ENCODE data around the gene NTSR1. TPM values are rescaled to one million over a fixed set of nuclear protein-coding genes. Genes with fewer than 3 reads are reported as not detected.
"Not testable (repeated sequence)": the region's sequence is repeated elsewhere in the genome, so short reads cannot be mapped to it uniquely, and the experiment has no call there.

Gene NTSR1
- total and polyA plus RNA-seq, 2 experiments from 2014 or later, result not detected

DNA sequence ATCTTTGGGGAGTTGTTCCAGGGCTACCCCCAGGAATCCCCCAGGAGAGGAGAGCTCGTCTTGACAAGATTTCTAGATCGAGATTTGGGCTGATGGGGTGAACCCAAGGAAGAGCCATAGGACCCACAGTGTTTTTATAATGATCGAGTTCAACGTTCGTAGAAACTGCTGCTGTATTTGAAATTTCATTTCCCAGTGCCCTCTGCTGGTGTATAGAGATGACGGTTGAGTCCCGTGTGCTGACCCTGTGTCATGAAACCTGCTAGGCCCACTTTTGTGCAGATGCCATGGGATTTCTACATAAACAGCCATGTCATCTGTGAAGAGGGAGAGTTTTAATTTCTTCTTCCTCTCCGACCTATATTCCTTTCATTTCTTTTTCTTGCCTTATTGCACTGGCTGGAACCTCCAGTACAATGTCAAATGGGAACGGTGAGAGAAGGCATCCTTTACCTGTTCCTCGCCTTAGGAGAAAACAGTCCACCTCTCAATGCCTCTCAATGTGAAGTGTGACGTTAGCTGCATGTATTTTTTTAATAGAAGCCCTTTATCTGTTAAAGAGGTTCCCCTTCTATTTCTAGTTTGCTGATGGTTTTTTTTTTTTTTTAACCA, 28.6 kb upstream of the NTSR1 start:
- no peak overlapping the region for H3K4me2 ChIP-seq (ENCODE audit: unreplicated experiment)
- H3K27me3 ChIP-seq (replicated peaks; ENCODE audit: insufficient read depth), result peaks cover 15% of the 10 kb centered on the region
- H3K9ac ChIP-seq, result no peak overlapping the region
- H3K4me3 ChIP-seq, result no peak overlapping the region
- no peaks in the 10 kb centered on the region for H3K79me2 ChIP-seq (ENCODE audit: insufficient read depth)
- peaks cover 6% of the 10 kb centered on the region; the same call in 1 of the 2 replicates for H3K4me1 ChIP-seq (ENCODE audit: insufficient read depth)
- H4K20me1 ChIP-seq (ENCODE audit: insufficient read depth), result no peaks in the 10 kb centered on the region
- in situ Hi-C loops (cut with MboI), result loop anchor here (10.0 kb wide), 1 partner anchor 105 kb away; no protein-coding TSS in a partner anchor
- H3K9me2 ChIP-seq (ENCODE audit: insufficient read depth), result no peaks in the 10 kb centered on the region
- H3F3A ChIP-seq (ENCODE audit: insufficient read depth), result no peaks in the 10 kb centered on the region
- no peak for TF ChIP-seq EZH2phosphoT487 (IDR thresholded peaks at IDR 0.05; ENCODE audit: insufficient read depth, low read depth)
- no peak for TF ChIP-seq EZH2 (IDR thresholded peaks at IDR 0.05; ENCODE audit: insufficient read depth, poor library complexity, severe bottlenecking)
- no peak overlapping the region for H2AFZ ChIP-seq
- no peak for DNase-seq
- H3K9me3 ChIP-seq (ENCODE audit: low read depth), result no peaks in the 10 kb centered on the region
- no peaks in the 10 kb centered on the region for H3K36me3 ChIP-seq (ENCODE audit: low read depth)
- 86 to 90% methylated on average over 11 of the region's 11 CpGs for WGBS, 2 experiments (ENCODE audit: low coverage in 1 of 2, low lambda C conversion rate in 2 of 2, missing lambda C conversion rate in 2 of 2)
- H3K27ac ChIP-seq, result no peak overlapping the region

DNA sequence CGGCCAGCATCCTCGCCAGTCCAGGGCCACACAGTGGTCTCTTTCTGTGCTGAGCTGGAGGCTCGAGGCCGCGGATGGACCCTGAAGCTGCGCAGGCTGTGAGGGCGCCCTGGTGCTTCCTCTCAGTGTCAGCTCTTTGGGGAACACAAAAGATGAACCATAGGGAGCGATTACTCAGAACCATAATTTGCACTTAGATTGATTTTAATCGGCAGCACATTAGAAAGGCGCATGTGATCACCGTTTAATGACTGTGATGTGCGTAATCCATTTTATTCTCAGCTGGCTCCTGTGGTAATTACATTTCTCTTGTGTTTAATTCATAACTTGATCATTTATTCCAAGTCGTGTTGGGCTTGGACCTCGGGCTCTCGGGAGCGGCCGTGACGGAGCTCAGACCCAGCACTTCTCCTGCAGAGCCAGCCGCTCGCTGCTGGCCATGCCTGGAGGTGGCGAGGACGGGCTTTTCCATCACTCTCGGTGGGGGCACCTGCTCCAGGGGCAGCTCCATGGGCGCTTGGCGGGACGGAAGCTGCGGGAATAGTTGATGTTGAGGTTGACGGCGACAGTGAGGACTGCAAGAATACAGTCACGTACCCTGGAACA, 25.6 kb upstream of the NTSR1 start:
- H3K4me2 ChIP-seq (ENCODE audit: unreplicated experiment), result no peak overlapping the region
- no peak overlapping the region for H3K4me3 ChIP-seq
- in situ Hi-C loops (cut with MboI), result no loop called here
- H2AFZ ChIP-seq, result no peak overlapping the region
- WGBS, 2 experiments (ENCODE audit: low coverage in 1 of 2, low lambda C conversion rate in 2 of 2, missing lambda C conversion rate in 2 of 2), result 78 to 82% methylated on average over 30 of the region's 30 CpGs
- no peaks in the 10 kb centered on the region for H3K79me2 ChIP-seq (ENCODE audit: insufficient read depth)
- no peaks in the 10 kb centered on the region for H3K4me1 ChIP-seq (ENCODE audit: insufficient read depth)
- H3K9me3 ChIP-seq (ENCODE audit: low read depth), result no peaks in the 10 kb centered on the region
- H4K20me1 ChIP-seq (ENCODE audit: insufficient read depth), result no peaks in the 10 kb centered on the region
- no peaks in the 10 kb centered on the region for H3F3A ChIP-seq (ENCODE audit: insufficient read depth)
- no peak overlapping the region for H3K27ac ChIP-seq
- H3K9me2 ChIP-seq (ENCODE audit: insufficient read depth), result no peaks in the 10 kb centered on the region
- no peak for TF ChIP-seq EZH2 (IDR thresholded peaks at IDR 0.05; ENCODE audit: insufficient read depth, poor library complexity, severe bottlenecking)
- no peak for TF ChIP-seq EZH2phosphoT487 (IDR thresholded peaks at IDR 0.05; ENCODE audit: insufficient read depth, low read depth)
- peaks cover 28% of the 10 kb centered on the region for H3K27me3 ChIP-seq (replicated peaks; ENCODE audit: insufficient read depth)
- DNase-seq, result no peak
- no peaks in the 10 kb centered on the region for H3K36me3 ChIP-seq (ENCODE audit: low read depth)
- no peak overlapping the region for H3K9ac ChIP-seq

DNA sequence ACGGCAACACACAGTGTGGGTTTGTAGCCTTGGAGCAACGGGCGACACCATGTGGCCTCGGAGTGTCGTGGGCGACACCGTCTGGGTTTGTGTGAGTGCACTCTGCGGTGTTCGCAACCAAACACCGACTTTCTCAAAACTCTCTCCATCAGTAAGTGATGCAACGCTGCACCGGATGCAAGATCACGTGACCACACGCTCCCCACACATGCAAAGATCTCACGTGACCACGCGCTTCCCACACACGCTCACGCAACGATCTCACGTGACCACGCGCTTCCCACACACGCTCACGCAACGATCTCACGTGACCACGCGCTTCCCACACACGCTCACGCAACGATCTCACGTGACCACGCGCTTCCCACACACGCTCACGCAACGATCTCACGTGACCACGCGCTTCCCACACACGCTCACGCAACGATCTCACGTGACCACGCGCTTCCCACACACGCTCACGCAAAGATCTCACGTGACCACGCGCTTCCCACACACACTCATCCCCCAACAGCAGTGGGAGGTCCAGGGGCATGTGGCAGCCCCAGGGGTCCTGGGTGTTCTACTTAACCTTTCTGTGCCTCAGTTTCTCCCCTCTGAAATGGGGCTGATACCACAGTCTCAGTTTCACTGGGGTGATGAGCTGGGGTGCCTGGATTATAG, 24.8 kb upstream of the NTSR1 start:
- H3K4me3 ChIP-seq; H4K20me1 ChIP-seq (ENCODE audit: insufficient read depth); H3K4me2 ChIP-seq (ENCODE audit: unreplicated experiment); H3K36me3 ChIP-seq (ENCODE audit: low read depth); H3F3A ChIP-seq (ENCODE audit: insufficient read depth); DNase-seq; H3K27ac ChIP-seq; H2AFZ ChIP-seq; H3K9me2 ChIP-seq (ENCODE audit: insufficient read depth); in situ Hi-C loops (cut with MboI); H3K79me2 ChIP-seq (ENCODE audit: insufficient read depth); H3K9ac ChIP-seq; H3K4me1 ChIP-seq (ENCODE audit: insufficient read depth); H3K9me3 ChIP-seq (ENCODE audit: low read depth): not testable (repeated sequence)
- 87 to 89% methylated on average over 27 to 49 of the region's 52 CpGs for WGBS, 2 experiments (ENCODE audit: low coverage in 1 of 2, low lambda C conversion rate in 2 of 2, missing lambda C conversion rate in 2 of 2)
- peaks cover 28% of the 10 kb centered on the region for H3K27me3 ChIP-seq (replicated peaks; ENCODE audit: insufficient read depth)

DNA sequence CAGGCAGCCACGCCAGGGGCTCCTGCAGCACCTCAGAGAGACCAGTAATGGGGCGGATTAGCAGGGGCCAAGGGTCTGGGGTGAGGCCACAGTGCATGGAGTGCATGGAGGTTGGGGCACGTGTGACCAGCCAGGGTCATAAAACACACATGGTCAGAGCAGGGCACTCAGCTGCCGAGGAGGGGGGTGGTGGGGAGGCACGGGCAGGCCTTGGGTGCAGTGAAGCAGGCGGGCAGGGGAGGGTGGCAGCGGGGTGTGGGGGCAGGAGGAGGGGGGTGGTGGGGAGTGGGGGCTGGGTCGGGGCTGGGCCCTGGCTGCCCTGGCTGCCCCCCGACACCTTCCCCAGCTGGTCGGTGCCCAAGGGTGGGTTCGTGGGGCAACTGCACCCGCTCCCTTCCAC, 23.7 kb upstream of the NTSR1 start:
- no peaks in the 10 kb centered on the region for H3K79me2 ChIP-seq (ENCODE audit: insufficient read depth)
- no peaks in the 10 kb centered on the region for H3K9me3 ChIP-seq (ENCODE audit: low read depth)
- TF ChIP-seq EZH2 (IDR thresholded peaks at IDR 0.05; ENCODE audit: insufficient read depth, poor library complexity, severe bottlenecking) (no peak), EZH2phosphoT487 (IDR thresholded peaks at IDR 0.05; ENCODE audit: insufficient read depth, low read depth) (no peak)
- no peaks in the 10 kb centered on the region for H3K9me2 ChIP-seq (ENCODE audit: insufficient read depth)
- no peak overlapping the region for H3K9ac ChIP-seq
- no peak for DNase-seq
- H3K4me1 ChIP-seq (ENCODE audit: insufficient read depth), result no peaks in the 10 kb centered on the region
- H2AFZ ChIP-seq, result no peak overlapping the region
- 10 to 42% methylated on average over 6 to 12 of the region's 12 CpGs for WGBS, 2 experiments (ENCODE audit: low coverage in 1 of 2, low lambda C conversion rate in 2 of 2, missing lambda C conversion rate in 2 of 2)
- H3K36me3 ChIP-seq (ENCODE audit: low read depth), result no peaks in the 10 kb centered on the region
- H4K20me1 ChIP-seq (ENCODE audit: insufficient read depth), result no peaks in the 10 kb centered on the region
- H3K4me2 ChIP-seq (ENCODE audit: unreplicated experiment), result no peak overlapping the region
- no peak overlapping the region for H3K4me3 ChIP-seq
- H3F3A ChIP-seq (ENCODE audit: insufficient read depth), result no peaks in the 10 kb centered on the region
- in situ Hi-C loops (cut with MboI), result no loop called here
- H3K27ac ChIP-seq, result no peak overlapping the region
- peaks cover 28% of the 10 kb centered on the region for H3K27me3 ChIP-seq (replicated peaks; ENCODE audit: insufficient read depth)
